ENCODE results near the gene HRH4. TPM values are rescaled to one million over a fixed set of nuclear protein-coding genes. Genes with fewer than 3 reads are reported as not detected.

Gene HRH4
- total and polyA plus RNA-seq, 2 of the 13 experiments (the other 11 are each of a cell fraction or from before 2014, with no cell fraction given) = not detected

GRCh38 chr18:24504401-24504800 is 44.0 kb downstream of the HRH4 start:
- no TSS peak for BruUV-seq (replicated peaks)

More at GRCh38 chr18:24504401-24504800, 44.0 kb downstream of the HRH4 start:
- ChIA-PET CTCF (ENCODE audit: low intra/inter-chr PET ratio, low total read pairs) (no interaction called here), POLR2A (no interaction called here)
- WGBS (ENCODE audit: low lambda C conversion rate) = 1% methylated on average over 4 of the region's 4 CpGs
- intact Hi-C loops (cut with micrococcal nuclease; ENCODE audit: unreplicated experiment) = no loop called here
- Histone ChIP-seq H2AFZ (ENCODE audit: low read length) (no peak overlapping the region), H3K79me2 (ENCODE audit: insufficient read depth, low read length) (no peaks in the 10 kb centered on the region), H3K4me3 (replicated peaks in 1 of 3; ENCODE audit: insufficient read depth in 1 of 3, low read depth in 2 of 3, low read length in 3 of 3) (no peak overlapping the region), H3K9ac (ENCODE audit: insufficient read depth, low read depth, low read length) (no peak overlapping the region), H3K36me3 (replicated peaks in 1 of 2; ENCODE audit: control insufficient read depth in 1 of 2, insufficient read depth in 2 of 2, low read length in 2 of 2) (no peaks in the 10 kb centered on the region), H3K27me3 (ENCODE audit: control insufficient read depth in 1 of 2, insufficient read depth in 2 of 2, low read length in 2 of 2) (peaks cover 0 to 4% of the 10 kb centered on the region in 2 experiments; a peak in 1 of 5 replicates), H3K4me1 (ENCODE audit: insufficient read depth, low read length) (no peaks in the 10 kb centered on the region), H3K27ac (ENCODE audit: extremely low read length, insufficient read depth, low read length) (no peak overlapping the region), H3K4me2 (ENCODE audit: low read depth, low read length) (no peak overlapping the region), H4K20me1 (ENCODE audit: insufficient read depth, low read length) (no peaks in the 10 kb centered on the region), H3K9me3 (ENCODE audit: low read length) (no peaks in the 10 kb centered on the region)
- no peak for DNase-seq (ENCODE audit: low spot score)
- FAIRE-seq = no peak
- in situ Hi-C loops (cut with HindIII; ENCODE audit: extremely low pct_ligation_motif_present, low pct_unique_long_range_greater_than_20kb) = no loop called here
- ATAC-seq = no peak
- TF ChIP-seq SAP130 (CRISPR knock-in tag; IDR thresholded peaks at IDR 0.05; ENCODE audit: low read depth) (no peak), TBL1XR1 (IDR thresholded peaks at IDR 0.05; ENCODE audit: borderline replicate concordance, low read length, partially characterized antibody) (no peak), ZIK1 (CRISPR knock-in tag; IDR thresholded peaks at IDR 0.05; ENCODE audit: borderline replicate concordance, low read depth) (no peak), ZNF430 (CRISPR knock-in tag; IDR thresholded peaks at IDR 0.05) (no peak), POLR2G (IDR thresholded peaks at IDR 0.05; ENCODE audit: low read depth, low read length) (no peak), HMG20B (CRISPR knock-in tag; conservative IDR thresholded peaks at IDR 0.05) (no peak), DNMT3B (CRISPR knock-in tag; conservative IDR thresholded peaks at IDR 0.05) (no peak), ZNF496 (CRISPR knock-in tag; IDR thresholded peaks at IDR 0.05; ENCODE audit: insufficient replicate concordance) (no peak), ZFP1 (CRISPR knock-in tag; IDR thresholded peaks at IDR 0.05) (no peak), XBP1 (CRISPR knock-in tag; IDR thresholded peaks at IDR 0.05) (no peak), CC2D1A (CRISPR knock-in tag; IDR thresholded peaks at IDR 0.05) (no peak)
- TF ChIP-seq, protein P1, sequence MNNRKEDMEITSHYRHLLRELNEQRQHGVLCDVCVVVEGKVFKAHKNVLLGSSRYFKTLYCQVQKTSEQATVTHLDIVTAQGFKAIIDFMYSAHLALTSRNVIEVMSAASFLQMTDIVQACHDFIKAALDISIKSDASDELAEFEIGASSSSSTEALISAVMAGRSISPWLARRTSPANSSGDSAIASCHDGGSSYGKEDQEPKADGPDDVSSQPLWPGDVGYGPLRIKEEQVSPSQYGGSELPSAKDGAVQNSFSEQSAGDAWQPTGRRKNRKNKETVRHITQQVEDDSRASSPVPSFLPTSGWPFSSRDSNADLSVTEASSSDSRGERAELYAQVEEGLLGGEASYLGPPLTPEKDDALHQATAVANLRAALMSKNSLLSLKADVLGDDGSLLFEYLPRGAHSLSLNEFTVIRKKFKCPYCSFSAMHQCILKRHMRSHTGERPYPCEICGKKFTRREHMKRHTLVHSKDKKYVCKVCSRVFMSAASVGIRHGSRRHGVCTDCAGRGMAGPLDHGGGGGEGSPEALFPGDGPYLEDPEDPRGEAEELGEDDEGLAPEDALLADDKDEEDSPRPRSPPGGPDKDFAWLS (CRISPR knock-in tag; IDR thresholded peaks at IDR 0.05; ENCODE audit: borderline replicate concordance) = no peak
- TF ChIP-seq, protein P2, sequence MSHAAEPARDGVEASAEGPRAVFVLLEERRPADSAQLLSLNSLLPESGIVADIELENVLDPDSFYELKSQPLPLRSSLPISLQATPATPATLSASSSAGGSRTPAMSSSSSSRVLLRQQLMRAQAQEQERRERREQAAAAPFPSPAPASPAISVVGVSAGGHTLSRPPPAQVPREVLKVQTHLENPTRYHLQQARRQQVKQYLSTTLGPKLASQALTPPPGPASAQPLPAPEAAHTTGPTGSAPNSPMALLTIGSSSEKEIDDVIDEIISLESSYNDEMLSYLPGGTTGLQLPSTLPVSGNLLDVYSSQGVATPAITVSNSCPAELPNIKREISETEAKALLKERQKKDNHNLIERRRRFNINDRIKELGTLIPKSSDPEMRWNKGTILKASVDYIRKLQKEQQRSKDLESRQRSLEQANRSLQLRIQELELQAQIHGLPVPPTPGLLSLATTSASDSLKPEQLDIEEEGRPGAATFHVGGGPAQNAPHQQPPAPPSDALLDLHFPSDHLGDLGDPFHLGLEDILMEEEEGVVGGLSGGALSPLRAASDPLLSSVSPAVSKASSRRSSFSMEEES (CRISPR knock-in tag; IDR thresholded peaks at IDR 0.05) = no peak
- TF ChIP-seq, protein P3, sequence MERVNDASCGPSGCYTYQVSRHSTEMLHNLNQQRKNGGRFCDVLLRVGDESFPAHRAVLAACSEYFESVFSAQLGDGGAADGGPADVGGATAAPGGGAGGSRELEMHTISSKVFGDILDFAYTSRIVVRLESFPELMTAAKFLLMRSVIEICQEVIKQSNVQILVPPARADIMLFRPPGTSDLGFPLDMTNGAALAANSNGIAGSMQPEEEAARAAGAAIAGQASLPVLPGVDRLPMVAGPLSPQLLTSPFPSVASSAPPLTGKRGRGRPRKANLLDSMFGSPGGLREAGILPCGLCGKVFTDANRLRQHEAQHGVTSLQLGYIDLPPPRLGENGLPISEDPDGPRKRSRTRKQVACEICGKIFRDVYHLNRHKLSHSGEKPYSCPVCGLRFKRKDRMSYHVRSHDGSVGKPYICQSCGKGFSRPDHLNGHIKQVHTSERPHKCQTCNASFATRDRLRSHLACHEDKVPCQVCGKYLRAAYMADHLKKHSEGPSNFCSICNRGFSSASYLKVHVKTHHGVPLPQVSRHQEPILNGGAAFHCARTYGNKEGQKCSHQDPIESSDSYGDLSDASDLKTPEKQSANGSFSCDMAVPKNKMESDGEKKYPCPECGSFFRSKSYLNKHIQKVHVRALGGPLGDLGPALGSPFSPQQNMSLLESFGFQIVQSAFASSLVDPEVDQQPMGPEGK (CRISPR knock-in tag; IDR thresholded peaks at IDR 0.05) = no peak
